Smooth muscle cell (in vitro differentiated cells): ENCODE measurements around the gene DMRTB1. TPM values are rescaled to one million over a fixed set of nuclear protein-coding genes. Genes with fewer than 3 reads are reported as not detected.

Experiments used
- DNase-seq: peaks from one replicate; lab custom pipeline; 2025; ENCODE audit not compliant: unreplicated experiment; lab: John Stamatoyannopoulos, UW
- H2AFZ ChIP-seq: fragments of 200-600 bp; sonication (generic); 2 replicates; pipeline ENCODE4 v1.6.0; 2016; ENCODE audit warnings: antibody characterized with exemption, low read depth, mild to moderate bottlenecking
- H3F3A ChIP-seq: fragments of 200-600 bp; sonication (generic); 2 replicates; pipeline ENCODE4 v1.6.0; 2017; ENCODE audit warnings: antibody characterized with exemption, low read depth
- H3K27ac ChIP-seq: fragments of 200-600 bp; sonication (generic); 2 replicates; pipeline ENCODE4 v1.5.1; 2016; ENCODE audit warnings: low read depth, mild to moderate bottlenecking
- H3K27me3 ChIP-seq: fragments of 200-600 bp; sonication (generic); 2 replicates; pipeline ENCODE4 v1.6.1; 2016; ENCODE audit warnings: low read depth, mild to moderate bottlenecking
- H3K36me3 ChIP-seq: fragments of 200-600 bp; sonication (generic); 2 replicates; pipeline ENCODE4 v1.5.1; 2016; ENCODE audit warnings: low read depth
- H3K4me1 ChIP-seq: fragments of 200-600 bp; sonication (generic); 2 replicates; pipeline ENCODE4 v1.5.1; 2016; ENCODE audit warnings: low read depth
- H3K4me2 ChIP-seq: fragments of 200-600 bp; sonication (generic); 2 replicates; pipeline ENCODE4 v1.6.0; 2016; ENCODE audit warnings: mild to moderate bottlenecking
- H3K4me3 ChIP-seq: fragments of 200-600 bp; sonication (generic); 2 replicates; pipeline ENCODE4 v1.5.1; 2016; ENCODE audit warnings: mild to moderate bottlenecking
- H3K79me2 ChIP-seq: fragments of 200-600 bp; sonication (generic); 2 replicates; pipeline ENCODE4 v1.6.0; 2016; ENCODE audit warnings: low read depth, mild to moderate bottlenecking
- H3K9ac ChIP-seq: fragments of 200-600 bp; sonication (generic); 2 replicates; pipeline ENCODE4 v1.6.0; 2016; ENCODE audit warnings: low read depth
- H3K9me3 ChIP-seq: fragments of 200-600 bp; sonication (generic); replicated peaks from 2 replicates; pipeline ENCODE4 v1.5.1; 2016; ENCODE audit warnings: low read depth
- H4K20me1 ChIP-seq: fragments of 200-600 bp; sonication (generic); 2 replicates; pipeline ENCODE4 v1.6.0; 2016; ENCODE audit warnings: low read depth
- whole genome bisulfite sequencing: methylation state at CpG from one replicate; pipeline ENCODE4 v1.1.7; 2016; ENCODE audit warnings: low lambda C conversion rate; 5-methylcytosine and 5-hydroxymethylcytosine counted together
- polyA plus RNA-seq: library from polyadenylated mRNA; unstranded; fragments of >200 nt; fragmentation: Nextera tagmentation; extraction: Ambion mirVana; gene quantifications from 2 replicates; pipeline ENCODE4 v1.2.1, GENCODE V29; 2016
- total RNA-seq: library from RNA; depleted of rRNA; stranded (reverse); fragments of >200 nt; gene quantifications from 2 replicates; pipeline ENCODE4 v1.2.3, GENCODE V29; 2014
- TF ChIP-seq, protein P1 (sequence below): fragments of 200-600 bp; sonication (generic); IDR thresholded peaks from 2 replicates; pipeline ENCODE4 v1.5.1; 2017; ENCODE audit warnings: borderline replicate concordance, mild to moderate bottlenecking, antibody characterized with exemption; ENCODE audit not compliant: insufficient read depth, poor library complexity, severe bottlenecking

Gene DMRTB1
- total and polyA plus RNA-seq, 2 experiments from 2014 or later, result not detected

GRCh38 chr1:53482441-53483153 lies 23.4 kb downstream of the DMRTB1 start:
- H3K79me2 ChIP-seq, result no peaks in the 10 kb centered on the region
- H3K27me3 ChIP-seq, result no peaks in the 10 kb centered on the region
- no peak overlapping the region for H2AFZ ChIP-seq
- DNase-seq, result no peak
- WGBS, result 94% methylated on average over 14 of the region's 14 CpGs
- H3K9me3 ChIP-seq, result no peaks in the 10 kb centered on the region
- H3K4me1 ChIP-seq, result no peaks in the 10 kb centered on the region
- no peak overlapping the region for H3K27ac ChIP-seq
- H4K20me1 ChIP-seq, result no peaks in the 10 kb centered on the region
- no peak overlapping the region for H3K4me2 ChIP-seq
- no peaks in the 10 kb centered on the region for H3K36me3 ChIP-seq
- TF ChIP-seq, protein P1, sequence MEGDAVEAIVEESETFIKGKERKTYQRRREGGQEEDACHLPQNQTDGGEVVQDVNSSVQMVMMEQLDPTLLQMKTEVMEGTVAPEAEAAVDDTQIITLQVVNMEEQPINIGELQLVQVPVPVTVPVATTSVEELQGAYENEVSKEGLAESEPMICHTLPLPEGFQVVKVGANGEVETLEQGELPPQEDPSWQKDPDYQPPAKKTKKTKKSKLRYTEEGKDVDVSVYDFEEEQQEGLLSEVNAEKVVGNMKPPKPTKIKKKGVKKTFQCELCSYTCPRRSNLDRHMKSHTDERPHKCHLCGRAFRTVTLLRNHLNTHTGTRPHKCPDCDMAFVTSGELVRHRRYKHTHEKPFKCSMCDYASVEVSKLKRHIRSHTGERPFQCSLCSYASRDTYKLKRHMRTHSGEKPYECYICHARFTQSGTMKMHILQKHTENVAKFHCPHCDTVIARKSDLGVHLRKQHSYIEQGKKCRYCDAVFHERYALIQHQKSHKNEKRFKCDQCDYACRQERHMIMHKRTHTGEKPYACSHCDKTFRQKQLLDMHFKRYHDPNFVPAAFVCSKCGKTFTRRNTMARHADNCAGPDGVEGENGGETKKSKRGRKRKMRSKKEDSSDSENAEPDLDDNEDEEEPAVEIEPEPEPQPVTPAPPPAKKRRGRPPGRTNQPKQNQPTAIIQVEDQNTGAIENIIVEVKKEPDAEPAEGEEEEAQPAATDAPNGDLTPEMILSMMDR, result no peak
- no peak overlapping the region for H3K9ac ChIP-seq
- no peak overlapping the region for H3K4me3 ChIP-seq
- no peaks in the 10 kb centered on the region for H3F3A ChIP-seq

- no peaks in the 10 kb centered on the region for H3F3A ChIP-seq
- H3K27ac ChIP-seq, result no peak overlapping the region
- H3K36me3 ChIP-seq, result no peaks in the 10 kb centered on the region
- no peak overlapping the region for H3K9ac ChIP-seq
- no peaks in the 10 kb centered on the region for H4K20me1 ChIP-seq
- no peaks in the 10 kb centered on the region for H3K4me1 ChIP-seq
- no peak overlapping the region for H3K4me3 ChIP-seq
- no peak overlapping the region for H3K4me2 ChIP-seq
- H3K9me3 ChIP-seq, result no peaks in the 10 kb centered on the region
- H3K79me2 ChIP-seq, result no peaks in the 10 kb centered on the region
- TF ChIP-seq, protein P1, result no peak
- 91% methylated on average over 9 of the region's 9 CpGs for WGBS
- no peak for DNase-seq
- H2AFZ ChIP-seq, result no peak overlapping the region
- no peaks in the 10 kb centered on the region for H3K27me3 ChIP-seq
Measured at GRCh38 chr1:53483170-53483569, 24.0 kb downstream of the DMRTB1 start.

GRCh38 chr1:53483656-53484055 lies 24.5 kb downstream of the DMRTB1 start:
- Histone ChIP-seq H2AFZ (no peak overlapping the region), H4K20me1 (no peaks in the 10 kb centered on the region), H3K36me3 (no peaks in the 10 kb centered on the region), H3K27ac (no peak overlapping the region), H3K9ac (no peak overlapping the region), H3K27me3 (no peaks in the 10 kb centered on the region), H3K9me3 (no peaks in the 10 kb centered on the region), H3F3A (no peaks in the 10 kb centered on the region), H3K4me1 (no peaks in the 10 kb centered on the region), H3K4me2 (no peak overlapping the region), H3K4me3 (no peak overlapping the region), H3K79me2 (no peaks in the 10 kb centered on the region)
- WGBS, result 83% methylated on average over 3 of the region's 4 CpGs
- TF ChIP-seq, protein P1, result no peak
- no peak for DNase-seq
